Endothelial cell of umbilical vein (primary cell): ENCODE results near the gene RPP25. TPM values are rescaled to one million over a fixed set of nuclear protein-coding genes. Genes with fewer than 3 reads are reported as not detected.

Source experiments
- BruUV-seq: library from RNA; stranded (reverse); fragments of 400-500 nt; replicated peaks from 2 replicates; lab custom pipeline; 2021; lab: Mats Ljungman, UMichigan
- CTCF ChIA-PET: fragments of 300-600, 350-600 bp; sonication (Branson Sonifier 250); formaldehyde crosslinking; loops from one replicate; lab custom pipeline; 2021; ENCODE audit warnings: antibody characterized with exemption, inconsistent platforms; lab: Charles Lee
- POLR2A ChIA-PET: fragments of 300-600, 350-600 bp; sonication (Branson Sonifier 250); formaldehyde crosslinking; loops from one replicate; lab custom pipeline; 2021; ENCODE audit warnings: antibody characterized with exemption, inconsistent platforms; lab: Charles Lee
- DNase-seq: peaks from one replicate; pipeline ENCODE4 v3.0.0-alpha.2; 2011; ENCODE audit warnings: low read depth, low spot score
- FAIRE-seq: peaks from 2 replicates; lab custom pipeline; 2011; peaks lifted over from hg19 to GRCh38; lab: Jason Lieb, UNC
- H2AFZ ChIP-seq: 2 replicates; pipeline ENCODE4 v1.6.0; 2012; ENCODE audit warnings: low read depth, low read length, control low read depth, inconsistent platforms
- H3K27ac ChIP-seq: 2 replicates; pipeline ENCODE4 v1.5.1; 2011; ENCODE audit warnings: low read depth, mild to moderate bottlenecking, control low read depth, low read length, moderate library complexity; ENCODE audit not compliant: insufficient read depth
- H3K27me3 ChIP-seq, 2 experiments: 2 replicates each; pipeline versions ENCODE4 v1.6.0 to v1.6.1; 2011; ENCODE audit warnings: low read length in 2 of 2, mixed read lengths in 1 of 2; ENCODE audit not compliant: control insufficient read depth in 2 of 2, insufficient read depth in 2 of 2
- H3K36me3 ChIP-seq, 2 experiments: 2 replicates in 1 of 2; 3 replicates in 1 of 2; pipeline ENCODE4 v1.5.1; 2011; ENCODE audit warnings: low read length in 2 of 2, mild to moderate bottlenecking in 1 of 2, moderate library complexity in 1 of 2; ENCODE audit not compliant: control insufficient read depth in 2 of 2, insufficient read depth in 2 of 2; ENCODE audit errors: extremely low read depth in 1 of 2
- H3K4me1 ChIP-seq: 3 replicates; pipeline ENCODE4 v1.5.1; 2011; ENCODE audit warnings: mild to moderate bottlenecking, low read length; ENCODE audit not compliant: control insufficient read depth, insufficient read depth; ENCODE audit errors: extremely low read depth
- H3K4me2 ChIP-seq: 2 replicates; pipeline ENCODE4 v1.6.1; 2011; ENCODE audit warnings: low read length, control low read depth, mixed read lengths; ENCODE audit not compliant: insufficient read depth
- H3K4me3 ChIP-seq, 3 experiments: fragments of 200-600 bp in 1 of 3; sonication (generic), shearing (Covaris generic) in 1 of 3; replicated peaks in 1 of 3; 2 replicates each; pipeline ENCODE4 v1.5.1; 2011 to 2016; ENCODE audit warnings: control low read depth in 3 of 3, low read length in 3 of 3, mild to moderate bottlenecking in 2 of 3, inconsistent platforms in 1 of 3, low read depth in 1 of 3, moderate library complexity in 1 of 3; ENCODE audit not compliant: insufficient read depth in 1 of 3
- H3K79me2 ChIP-seq: 2 replicates; pipeline ENCODE4 v1.6.0; 2012; ENCODE audit warnings: low read length, inconsistent platforms; ENCODE audit not compliant: control insufficient read depth, insufficient read depth
- H3K9ac ChIP-seq: replicated peaks from 2 replicates; pipeline ENCODE3; 2011; ENCODE audit warnings: low read length, control low read depth; ENCODE audit not compliant: insufficient read depth; ENCODE audit errors: extremely low read depth
- H3K9me1 ChIP-seq: replicated peaks from 3 replicates; pipeline ENCODE4 v1.6.0; 2011; ENCODE audit warnings: mild to moderate bottlenecking, low read length; ENCODE audit not compliant: control insufficient read depth, insufficient read depth; ENCODE audit errors: extremely low read depth
- H3K9me3 ChIP-seq: replicated peaks from 2 replicates; pipeline ENCODE4 v1.5.1; 2012; ENCODE audit warnings: low read length, inconsistent platforms; ENCODE audit not compliant: control insufficient read depth, insufficient read depth
- H4K20me1 ChIP-seq: replicated peaks from 2 replicates; pipeline ENCODE3; 2011; ENCODE audit warnings: mild to moderate bottlenecking, low read length; ENCODE audit not compliant: control insufficient read depth, insufficient read depth; ENCODE audit errors: extremely low read depth
- CTCF ChIP-seq, 2 donors: IDR thresholded peaks; 1 replicate in 1 of 2; 2 replicates in 1 of 2; pipeline ENCODE4 v1.5.1; 2011; ENCODE audit warnings: low read length in 2 of 2, mild to moderate bottlenecking in 2 of 2, moderate library complexity in 2 of 2, control low read depth in 1 of 2, inconsistent platforms in 1 of 2, low read depth in 1 of 2; ENCODE audit not compliant: insufficient read depth in 1 of 2; ENCODE audit errors: extremely low read depth in 1 of 2
- EZH2 ChIP-seq: IDR thresholded peaks from 2 replicates; pipeline ENCODE4 v1.6.1; 2012; ENCODE audit warnings: borderline replicate concordance, low read depth, mild to moderate bottlenecking, moderate library complexity, low read length, inconsistent platforms; ENCODE audit not compliant: severe bottlenecking
- FOS ChIP-seq: IDR thresholded peaks from 2 replicates; pipeline ENCODE4 v1.6.1; 2011; ENCODE audit warnings: mild to moderate bottlenecking, low read length, moderate library complexity, borderline replicate concordance; ENCODE audit not compliant: insufficient read depth
- GATA2 ChIP-seq: IDR thresholded peaks from 2 replicates; pipeline ENCODE4 v1.7.0; 2011; ENCODE audit warnings: low read depth, mild to moderate bottlenecking, moderate library complexity, mixed read lengths, low read length; ENCODE audit not compliant: insufficient read length, insufficient read depth
- JUN ChIP-seq: IDR thresholded peaks from 2 replicates; pipeline ENCODE4 v1.6.1; 2011; ENCODE audit warnings: borderline replicate concordance, low read depth; ENCODE audit not compliant: insufficient read length, insufficient read depth
- MAX ChIP-seq: IDR thresholded peaks from 2 replicates; pipeline ENCODE4 v1.6.1; 2011; ENCODE audit not compliant: insufficient read depth, insufficient read length
- MYC ChIP-seq: IDR thresholded peaks from one replicate; pipeline ENCODE4 v1.6.1; 2011; ENCODE audit warnings: mild to moderate bottlenecking, low read depth, low read length
- POLR2A ChIP-seq: IDR thresholded peaks from 2 replicates; pipeline ENCODE4 v1.6.1; 2012; ENCODE audit warnings: low read depth, mild to moderate bottlenecking, control low read depth, low read length
- POLR2AphosphoS5 ChIP-seq: IDR thresholded peaks from 2 replicates; pipeline ENCODE4 v1.6.1; 2012; ENCODE audit warnings: low read depth, mild to moderate bottlenecking, control low read depth, low read length, moderate library complexity; ENCODE audit not compliant: insufficient read depth
- dilution Hi-C: fragments of 300-500 bp; cut with MboI; formaldehyde crosslinking; loops from one replicate; pipeline ENCODE4 v1.15.0; 2019; ENCODE audit warnings: low sequenced_read_pairs; ENCODE audit not compliant: extremely low pct_ligation_motif_present
- intact Hi-C: fragments of 100-400 bp; cut with micrococcal nuclease; formaldehyde crosslinking; loops from one replicate; pipeline ENCODE4 v1.10.0; 2022
- polyA plus RNA-seq, 4 experiments: library from polyadenylated mRNA; depleted of rRNA in 3 of 4; stranded (reverse) in 3 of 4; unstranded in 1 of 4; fragments of >200 nt; gene quantifications; 2 replicates each; pipeline versions ENCODE4 v1.2.1 to v1.2.3, GENCODE V29; 2011 to 2012; ENCODE audit warnings: missing spikeins in 1 of 4
- total RNA-seq: library from RNA; stranded (reverse); gene quantifications from 2 replicates; pipeline ENCODE4 v1.2.3, GENCODE V29; 2021

RPP25 gene
- total and polyA plus RNA-seq, 2 donors (not counting 3 experiments of a cell fraction or from before 2014, with no cell fraction given) = 10.1 to 13.8 TPM

- POLR2A ChIA-PET = interaction anchor here (0.7 to 0.8 kb wide), 3 partner anchors 10 to 180 kb away, joined by 4 to 6 read pairs (median 4); no protein-coding TSS in a partner anchor
- Histone ChIP-seq H3K79me2 (peaks cover 13% of the 10 kb centered on the region), H3K9ac (no peak overlapping the region), H3K4me1 (peaks cover 19% of the 10 kb centered on the region), H3K36me3 (no peaks in the 10 kb centered on the region), H4K20me1 (no peaks in the 10 kb centered on the region), H3K27me3 (no peaks in the 10 kb centered on the region), H3K9me1 (no peaks in the 10 kb centered on the region), H3K4me3 (no peak overlapping the region), H2AFZ (no peak overlapping the region), H3K27ac (no peak overlapping the region), H3K9me3 (no peaks in the 10 kb centered on the region), H3K4me2 (no peak overlapping the region)
- BruUV-seq = no TSS peak
- TF ChIP-seq FOS (no peak), CTCF (IDR thresholded peaks at IDR 0.05; ENCODE audit: extremely low read depth in 1 of 2, insufficient read depth in 1 of 2, low read depth in 1 of 2, low read length in 2 of 2) (no peak), GATA2 (no peak), MYC (no peak), POLR2A (no peak), EZH2 (no peak), POLR2AphosphoS5 (no peak), MAX (no peak), JUN (no peak)
- FAIRE-seq (no peak), DNase-seq (no peak)
- intact Hi-C loops (loop anchor here (2.0 kb wide), 1 partner anchor 108 kb away; the partner anchor contains the start of gene ULK3), dilution Hi-C loops (no loop called here)
- CTCF ChIA-PET = interaction anchor here (0.5 to 5.4 kb wide), 38 partner anchors 8 to 578 kb away, joined by 3 to 210 read pairs (median 6); partner anchors contain the start of genes COX5A, CSK, FAM219B and PPCDC
Measured at GRCh38 chr15:74951006-74951405, 5.6 kb downstream of the RPP25 start.
